ENCODE results near the gene SPR.

Gene SPR

GRCh38 chr2:72915320-72915906, 28.2 kb downstream of the SPR start:
- DNase-seq (ENCODE audit: low read depth in 2 of 2) = no peak

GRCh38 chr2:72915907-72916742, 28.9 kb downstream of the SPR start:
- DNase-seq (ENCODE audit: low read depth in 2 of 2) = no peak

GRCh38 chr2:72916743-72917137, 29.5 kb downstream of the SPR start:
- DNase-seq (ENCODE audit: low read depth in 2 of 2) = no peak

GRCh38 chr2:72917138-72917876, 30.1 kb downstream of the SPR start, which contains the start of gene EMX1:
TSS of gene EMX1 (plus strand) at chr2:72917519. CDS start at chr2:72917853, 334 bp downstream.
- DNase-seq (ENCODE audit: low read depth in 2 of 2) = no peak

- DNase-seq (ENCODE audit: low read depth in 2 of 2) = no peak
These were observed 30.8 kb downstream of the SPR start for GRCh38 chr2:72917877-72918553.

- no peak for DNase-seq (ENCODE audit: low read depth in 2 of 2)
These were observed 32.5 kb downstream of the SPR start for GRCh38 chr2:72919414-72920317.

GRCh38 chr2:72920318-72921087, 33.3 kb downstream of the SPR start:
- DNase-seq (ENCODE audit: low read depth in 2 of 2) = no peak

- no peak for DNase-seq (ENCODE audit: low read depth in 2 of 2)
These were observed 34.1 kb downstream of the SPR start for GRCh38 chr2:72921088-72921851.

GRCh38 chr2:72921853-72922252, 34.6 kb downstream of the SPR start:
- DNase-seq (ENCODE audit: low read depth in 2 of 2) = no peak

GRCh38 chr2:72923833-72924352, 36.7 kb downstream of the SPR start:
- DNase-seq (ENCODE audit: low read depth in 2 of 2) = no peak

GRCh38 chr2:72924353-72925240, 37.4 kb downstream of the SPR start:
- no peak for DNase-seq (ENCODE audit: low read depth in 2 of 2)

- no peak for DNase-seq (ENCODE audit: low read depth in 2 of 2)
These were observed 38.2 kb downstream of the SPR start for GRCh38 chr2:72925328-72925943.

- no peak for DNase-seq (ENCODE audit: low read depth in 2 of 2)
These were observed 39.2 kb downstream of the SPR start for GRCh38 chr2:72926368-72926767.

- DNase-seq (ENCODE audit: low read depth in 2 of 2) = no peak
These were observed 39.7 kb downstream of the SPR start for GRCh38 chr2:72926811-72927465.

GRCh38 chr2:72927619-72928550, 40.7 kb downstream of the SPR start:
- no peak for DNase-seq (ENCODE audit: low read depth in 2 of 2)

- DNase-seq (ENCODE audit: low read depth in 2 of 2) = no peak
These were observed 41.8 kb downstream of the SPR start for GRCh38 chr2:72929010-72929409.
